HuH-7.5 (cell line): ENCODE data around the gene RAP1GAP2.

Source experiments
- DNase-seq: peaks from one replicate; pipeline ENCODE4 v3.0.0; 2011; ENCODE audit warnings: low spot score

Gene RAP1GAP2

GRCh38 chr17:2947588-2947950 is 151.3 kb downstream of the RAP1GAP2 start:
- no peak for DNase-seq

- DNase-seq = no peak
Observed at GRCh38 chr17:2947996-2948550, 151.8 kb downstream of the RAP1GAP2 start.

GRCh38 chr17:2948721-2949468 is 152.7 kb downstream of the RAP1GAP2 start:
- DNase-seq = no peak

GRCh38 chr17:2949469-2950044 is 153.3 kb downstream of the RAP1GAP2 start:
- no peak for DNase-seq

GRCh38 chr17:2950846-2951245 is 154.6 kb downstream of the RAP1GAP2 start:
- no peak for DNase-seq

- DNase-seq = no peak
Observed at GRCh38 chr17:2952174-2952845, 156.1 kb downstream of the RAP1GAP2 start.

- no peak for DNase-seq
Observed at GRCh38 chr17:2954898-2955445, 158.7 kb downstream of the RAP1GAP2 start.

GRCh38 chr17:2955931-2956582 is 159.8 kb downstream of the RAP1GAP2 start:
- no peak for DNase-seq

- no peak for DNase-seq
Observed at GRCh38 chr17:2957631-2958286, 161.5 kb downstream of the RAP1GAP2 start.

GRCh38 chr17:2958706-2959222 is 162.5 kb downstream of the RAP1GAP2 start:
- no peak for DNase-seq

- DNase-seq = no peak
Observed at GRCh38 chr17:2959371-2960130, 163.3 kb downstream of the RAP1GAP2 start.

GRCh38 chr17:2961446-2961845 is 165.2 kb downstream of the RAP1GAP2 start:
- DNase-seq = no peak

GRCh38 chr17:2962236-2962635 is 166.0 kb downstream of the RAP1GAP2 start:
- DNase-seq = no peak

GRCh38 chr17:2962729-2963128 is 166.5 kb downstream of the RAP1GAP2 start:
- no peak for DNase-seq

- no peak for DNase-seq
Observed at GRCh38 chr17:2963332-2964027, 167.2 kb downstream of the RAP1GAP2 start.

- DNase-seq = no peak
Observed at GRCh38 chr17:2964028-2964356, 167.8 kb downstream of the RAP1GAP2 start.

GRCh38 chr17:2964370-2964769 is 168.1 kb downstream of the RAP1GAP2 start:
- no peak for DNase-seq

- no peak for DNase-seq
Observed at GRCh38 chr17:2964831-2965230, 168.6 kb downstream of the RAP1GAP2 start.

- peak; percentile 16 for DNase-seq
Observed at GRCh38 chr17:2965621-2966595, 169.7 kb downstream of the RAP1GAP2 start.
